DMS 273 (cell line): ENCODE measurements around the gene OR11H12.
"Not testable (repeated sequence)": the region's sequence is repeated elsewhere in the genome, so short reads cannot be mapped to it uniquely, and the experiment has no call there.

Source experiments
- DNase-seq: peaks from one replicate; lab custom pipeline; 2025; ENCODE audit not compliant: unreplicated experiment; lab: John Stamatoyannopoulos, UW

The OR11H12 gene, protein sequence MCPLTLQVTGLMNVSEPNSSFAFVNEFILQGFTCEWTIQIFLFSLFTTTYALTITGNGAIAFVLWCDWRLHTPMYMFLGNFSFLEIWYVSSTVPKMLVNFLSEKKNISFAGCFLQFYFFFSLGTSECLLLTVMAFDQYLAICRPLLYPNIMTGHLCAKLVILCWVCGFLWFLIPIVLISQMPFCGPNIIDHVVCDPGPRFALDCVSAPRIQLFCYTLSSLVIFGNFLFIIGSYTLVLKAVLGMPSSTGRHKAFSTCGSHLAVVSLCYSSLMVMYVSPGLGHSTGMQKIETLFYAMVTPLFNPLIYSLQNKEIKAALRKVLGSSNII

DNA sequence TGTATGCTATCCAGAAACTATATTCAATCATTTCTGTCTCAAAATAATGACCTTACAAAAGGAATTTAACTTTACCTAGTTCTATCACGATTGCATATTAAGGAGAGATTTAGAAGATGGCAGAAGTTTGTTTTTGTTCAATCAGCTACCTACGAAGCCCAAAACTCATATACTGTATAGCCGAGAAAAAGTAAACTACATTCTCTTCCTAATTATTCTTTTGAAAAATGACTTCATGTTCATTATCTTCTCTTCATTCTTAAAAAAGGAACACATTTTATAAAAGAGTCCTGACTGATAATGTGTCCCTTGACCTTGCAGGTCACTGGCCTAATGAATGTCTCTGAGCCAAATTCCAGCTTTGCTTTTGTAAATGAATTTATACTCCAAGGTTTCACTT, at the start of gene OR11H12:
Gene OR11H12, plus strand, starts transcription at position 301 of the 400 bp plus-strand sequence. Its CDS starts 0 bp downstream, at position 301.
- not testable (repeated sequence) for DNase-seq

DNA sequence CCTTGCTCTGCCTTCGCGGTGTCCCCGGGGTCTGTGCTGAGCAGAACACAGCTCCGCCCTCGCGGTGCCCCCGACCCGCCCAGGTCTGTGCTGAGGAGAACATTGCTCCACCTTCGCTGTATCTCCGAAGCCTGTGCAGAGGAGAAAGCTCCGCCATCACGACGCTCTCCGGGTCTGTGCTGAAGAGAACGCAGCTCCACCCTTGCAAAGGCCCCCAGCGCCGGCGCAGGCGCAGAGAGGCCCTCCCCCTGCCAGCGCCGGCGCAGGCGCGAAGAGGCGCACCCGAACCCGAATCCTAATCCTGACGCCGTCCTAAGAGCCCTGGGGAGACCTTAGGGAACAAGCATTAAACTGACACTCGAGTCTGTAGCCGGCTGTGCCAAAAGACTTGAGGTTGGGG, 18.0 kb upstream of the OR11H12 start:
- not testable (repeated sequence) for DNase-seq

- DNase-seq, result not testable (repeated sequence)
Observed at GRCh38 chr14:18626610-18627213, 25.8 kb downstream of the OR11H12 start.

DNA sequence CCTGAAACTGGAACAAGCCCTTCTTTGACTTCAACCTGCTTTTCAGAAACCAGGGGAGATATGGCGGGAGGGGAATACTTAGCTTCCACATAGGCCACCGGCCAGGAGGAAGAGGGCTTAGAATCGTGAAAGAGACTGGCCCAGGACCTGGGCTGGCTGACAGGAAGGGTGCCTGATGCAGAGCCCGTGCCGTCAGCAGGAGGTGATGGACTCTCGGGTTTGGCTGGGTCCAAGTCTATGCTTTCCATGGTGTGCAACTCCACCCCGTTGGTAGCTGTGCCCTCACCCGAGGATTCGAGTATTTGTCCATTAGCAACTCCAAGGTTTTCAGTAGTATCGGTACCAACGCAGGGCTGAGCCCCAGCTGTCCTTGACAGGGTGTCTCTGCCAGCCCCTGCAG, 35.1 kb downstream of the OR11H12 start:
- not testable (repeated sequence) for DNase-seq

GRCh38 chr14:18638032-18638431, 37.1 kb downstream of the OR11H12 start:
- DNase-seq, result not testable (repeated sequence)

- DNase-seq, result not testable (repeated sequence)
Observed at GRCh38 chr14:18638785-18639184, 37.9 kb downstream of the OR11H12 start.

GRCh38 chr14:18646075-18646730, 45.3 kb downstream of the OR11H12 start:
- not testable (repeated sequence) for DNase-seq
